ENCODE results near the gene MPZL3. TPM values are rescaled to one million over a fixed set of nuclear protein-coding genes. Genes with fewer than 3 reads are reported as not detected.

Gene MPZL3
- total and polyA plus RNA-seq, 8 donors, result 5.2 to 16.3 (median 7.6) TPM

GRCh38 chr11:118240999-118241763 is 11.0 kb downstream of the MPZL3 start:
- peaks cover 15 to 88% of the 10 kb centered on the region in 2 donors for H3K4me1 ChIP-seq
- intact Hi-C loops (cut with DNase I), result no loop called here
- peak; percentile 82 for ATAC-seq

GRCh38 chr11:118239509-118240205 is 12.5 kb downstream of the MPZL3 start:
- intact Hi-C loops (cut with DNase I), result no loop called here
- H3K27ac ChIP-seq, result peak overlapping the region; percentile 29 to 92
- ATAC-seq, result no peak
- peaks cover 7 to 81% of the 10 kb centered on the region in 2 donors for H3K4me1 ChIP-seq
- peak overlapping the region in 1 of 2 donors; percentile 0 for H3K4me3 ChIP-seq
- peaks cover 0 to 7% of the 10 kb centered on the region in 2 donors for H3K36me3 ChIP-seq
- no peak for DNase-seq
- H3K27me3 ChIP-seq, result no peaks in the 10 kb centered on the region
- TF ChIP-seq, protein P1, sequence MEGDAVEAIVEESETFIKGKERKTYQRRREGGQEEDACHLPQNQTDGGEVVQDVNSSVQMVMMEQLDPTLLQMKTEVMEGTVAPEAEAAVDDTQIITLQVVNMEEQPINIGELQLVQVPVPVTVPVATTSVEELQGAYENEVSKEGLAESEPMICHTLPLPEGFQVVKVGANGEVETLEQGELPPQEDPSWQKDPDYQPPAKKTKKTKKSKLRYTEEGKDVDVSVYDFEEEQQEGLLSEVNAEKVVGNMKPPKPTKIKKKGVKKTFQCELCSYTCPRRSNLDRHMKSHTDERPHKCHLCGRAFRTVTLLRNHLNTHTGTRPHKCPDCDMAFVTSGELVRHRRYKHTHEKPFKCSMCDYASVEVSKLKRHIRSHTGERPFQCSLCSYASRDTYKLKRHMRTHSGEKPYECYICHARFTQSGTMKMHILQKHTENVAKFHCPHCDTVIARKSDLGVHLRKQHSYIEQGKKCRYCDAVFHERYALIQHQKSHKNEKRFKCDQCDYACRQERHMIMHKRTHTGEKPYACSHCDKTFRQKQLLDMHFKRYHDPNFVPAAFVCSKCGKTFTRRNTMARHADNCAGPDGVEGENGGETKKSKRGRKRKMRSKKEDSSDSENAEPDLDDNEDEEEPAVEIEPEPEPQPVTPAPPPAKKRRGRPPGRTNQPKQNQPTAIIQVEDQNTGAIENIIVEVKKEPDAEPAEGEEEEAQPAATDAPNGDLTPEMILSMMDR (IDR thresholded peaks at IDR 0.05), result no peak
- no peaks in the 10 kb centered on the region for H3K9me3 ChIP-seq

More at GRCh38 chr11:118240999-118241763, 11.0 kb downstream of the MPZL3 start:
- TF ChIP-seq, protein P1 (IDR thresholded peaks at IDR 0.05), result no peak
- no peaks in the 10 kb centered on the region for H3K36me3 ChIP-seq
- H3K4me3 ChIP-seq, result no peak overlapping the region
- no peaks in the 10 kb centered on the region for H3K9me3 ChIP-seq
- no peaks in the 10 kb centered on the region for H3K27me3 ChIP-seq
- peak in 1 of 4 donors; percentile 24 for DNase-seq
- H3K27ac ChIP-seq, result peak overlapping the region; percentile 88 to 92

GRCh38 chr11:118238929-118239328 is 13.2 kb downstream of the MPZL3 start:
- no peaks in the 10 kb centered on the region for H3K27me3 ChIP-seq
- no peak for DNase-seq
- H3K36me3 ChIP-seq, result peaks cover 0 to 8% of the 10 kb centered on the region in 2 donors
- H3K4me3 ChIP-seq, result no peak overlapping the region
- H3K9me3 ChIP-seq, result no peaks in the 10 kb centered on the region
- intact Hi-C loops (cut with DNase I), result no loop called here
- peaks cover 7 to 76% of the 10 kb centered on the region in 2 donors for H3K4me1 ChIP-seq
- H3K27ac ChIP-seq, result peak overlapping the region; percentile 29 to 92
- TF ChIP-seq, protein P1 (IDR thresholded peaks at IDR 0.05), result no peak
- peak; percentile 19 for ATAC-seq

DNA sequence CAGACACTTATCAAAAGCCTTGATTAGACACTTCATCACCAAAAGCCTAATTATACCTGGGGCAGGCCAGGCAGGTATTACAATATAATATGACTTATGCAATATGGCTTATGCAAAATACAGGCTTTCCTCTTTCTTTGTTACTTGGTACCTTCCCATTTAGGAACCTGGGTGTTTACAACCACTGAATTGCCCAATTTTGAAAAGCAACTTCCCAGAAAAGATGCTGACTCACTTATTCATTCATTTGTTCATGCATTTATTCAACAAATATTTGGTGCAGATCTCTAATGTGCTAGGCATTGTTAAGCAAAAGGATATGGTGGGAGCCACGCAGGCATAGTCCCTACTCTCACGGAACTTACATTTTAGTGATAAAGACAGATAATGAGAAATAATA is 13.7 kb downstream of the MPZL3 start:
- H3K9me3 ChIP-seq, result no peaks in the 10 kb centered on the region
- peak overlapping the region; percentile 29 to 92 for H3K27ac ChIP-seq
- peaks cover 7 to 71% of the 10 kb centered on the region in 2 donors for H3K4me1 ChIP-seq
- H3K27me3 ChIP-seq, result no peaks in the 10 kb centered on the region
- TF ChIP-seq, protein P1 (IDR thresholded peaks at IDR 0.05), result no peak
- H3K36me3 ChIP-seq, result peaks cover 0 to 14% of the 10 kb centered on the region in 2 donors
- H3K4me3 ChIP-seq, result no peak overlapping the region
- ATAC-seq, result no peak
- intact Hi-C loops (cut with DNase I), result no loop called here
- no peak for DNase-seq

DNA sequence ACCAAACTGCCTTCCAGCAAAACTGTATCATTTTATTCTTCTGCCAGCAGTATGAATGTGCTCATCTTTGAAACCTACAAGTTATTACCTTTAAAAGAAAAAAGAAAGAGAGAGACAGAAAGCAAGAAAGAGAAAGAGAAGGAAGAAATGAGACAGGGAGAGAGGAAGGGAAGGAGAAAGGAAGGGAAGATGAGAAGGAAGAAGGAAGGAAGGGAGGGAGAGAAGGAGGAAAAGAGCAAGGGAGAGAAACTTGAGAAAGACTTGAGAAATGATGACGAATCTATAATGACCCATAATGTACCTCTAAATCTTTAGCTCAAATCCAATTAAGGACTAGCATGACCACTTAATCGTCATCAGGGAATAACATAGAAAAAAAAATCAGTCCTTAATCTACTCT is 16.0 kb downstream of the MPZL3 start:
- Histone ChIP-seq H3K27me3 (no peaks in the 10 kb centered on the region), H3K9me3 (no peaks in the 10 kb centered on the region), H3K4me3 (no peak overlapping the region), H3K4me1 (peaks cover 5 to 58% of the 10 kb centered on the region in 2 donors), H3K36me3 (peaks cover 0 to 25% of the 10 kb centered on the region in 2 donors), H3K27ac (peak overlapping the region in 1 of 2 donors; percentile 48)
- ATAC-seq (no peak), DNase-seq (no peak)
- TF ChIP-seq, protein P1 (IDR thresholded peaks at IDR 0.05), result no peak
- intact Hi-C loops (cut with DNase I), result no loop called here
